ENCODE data around the gene KIF22.

DNA sequence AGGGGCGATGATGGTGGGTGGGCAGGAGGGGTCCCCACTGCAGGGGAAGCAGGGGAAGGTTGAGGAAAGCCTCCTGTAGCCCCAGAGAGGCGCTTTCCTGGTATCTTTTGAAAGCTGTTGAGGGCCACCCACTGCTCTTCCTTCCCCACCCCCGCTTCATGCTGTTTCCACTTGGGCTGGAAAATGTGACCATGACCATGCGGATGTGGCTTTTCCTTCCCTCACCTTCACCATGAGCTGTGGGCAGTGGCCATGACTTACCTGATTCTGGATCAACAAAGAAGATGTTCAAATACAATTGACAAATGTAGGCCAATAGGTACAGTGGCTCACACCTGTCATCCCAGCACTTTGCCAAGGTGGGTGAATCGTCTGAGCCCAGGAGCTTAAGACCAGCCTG is 43.5 kb downstream of the KIF22 start:
- TF ChIP-seq POLR2A (IDR thresholded peaks at IDR 0.05; ENCODE audit: low read depth, low read length), result no peak
- TF ChIP-seq POLR2AphosphoS5 (IDR thresholded peaks at IDR 0.05; ENCODE audit: low read depth, low read length), result no peak

Measured in GM12892 (cell line).